SK-N-SH treated with all-trans-retinoic acid at 6 μM for 48 hours (cell line): ENCODE data around the gene FARSB.

Experiments
- CREB5 ChIP-seq: fragments of 250-450 bp; sonication (Bioruptor Pico); IDR thresholded peaks from 2 replicates; pipeline ENCODE4 v1.5.1; 2020; ENCODE audit warnings: low read depth, mild to moderate bottlenecking, moderate library complexity
- CSDC2 ChIP-seq: fragments of 250-450 bp; sonication (Bioruptor Pico); IDR thresholded peaks from 2 replicates; pipeline ENCODE4 v1.5.0; 2020; ENCODE audit warnings: mild to moderate bottlenecking, moderate library complexity
- PATZ1 ChIP-seq: fragments of 250-450 bp; sonication (Bioruptor Pico); IDR thresholded peaks from 2 replicates; pipeline ENCODE4 v1.8.0; 2020; ENCODE audit warnings: mild to moderate bottlenecking, moderate library complexity, borderline replicate concordance
- TCF4 ChIP-seq: fragments of 250-450 bp; sonication (Bioruptor Pico); IDR thresholded peaks from 2 replicates; pipeline ENCODE4 v1.8.0; 2021; ENCODE audit warnings: mild to moderate bottlenecking, moderate library complexity, borderline replicate concordance
- TOX ChIP-seq: fragments of 250-450 bp; sonication (Bioruptor Pico); IDR thresholded peaks from 2 replicates; pipeline ENCODE4 v1.8.0; 2021; ENCODE audit warnings: mild to moderate bottlenecking, moderate library complexity, borderline replicate concordance
- TSHZ2 ChIP-seq: fragments of 250-450 bp; sonication (Bioruptor Pico); IDR thresholded peaks from 2 replicates; pipeline ENCODE4 v1.5.0; 2020; ENCODE audit warnings: mild to moderate bottlenecking, moderate library complexity
- ZFP3 ChIP-seq: fragments of 250-450 bp; sonication (Bioruptor Pico); IDR thresholded peaks from 2 replicates; pipeline ENCODE4 v1.5.0; 2020; ENCODE audit warnings: mild to moderate bottlenecking, moderate library complexity

GRCh38 chr2:222595581-222595980 lies 60.3 kb downstream of the FARSB start:
- TF ChIP-seq CSDC2 (no peak), ZFP3 (no peak), TCF4 (CRISPR knock-in tag) (no peak), TOX (CRISPR knock-in tag) (no peak), PATZ1 (CRISPR knock-in tag) (no peak), CREB5 (CRISPR knock-in tag) (no peak), TSHZ2 (CRISPR knock-in tag) (no peak)
